ENCODE results near the gene LFNG.
"Not testable (repeated sequence)": the region's sequence is repeated elsewhere in the genome, so short reads cannot be mapped to it uniquely, and the experiment has no call there.

GRCh38 chr7:2532199-2532772 lies 12.7 kb downstream of the LFNG start:
- TF ChIP-seq CTCF (IDR thresholded peaks at IDR 0.05); POLR2AphosphoS5 (IDR thresholded peaks at IDR 0.05; ENCODE audit: low read depth, low read length); SIN3A (IDR thresholded peaks at IDR 0.05; ENCODE audit: borderline replicate concordance, insufficient read depth, low read depth, low read length); REST (IDR thresholded peaks at IDR 0.05; ENCODE audit: insufficient read depth in 1 of 2, low read depth in 2 of 2, low read length in 1 of 2); TCF7L2 (IDR thresholded peaks at IDR 0.05; ENCODE audit: low read depth, low read length): not testable (repeated sequence)
